GM23338 (cell line): ENCODE results near the gene HCN2. TPM values are rescaled to one million over a fixed set of nuclear protein-coding genes. Genes with fewer than 3 reads are reported as not detected.

ENCODE experiments used
- ATAC-seq: fragments of 200-7000 bp; cut with Tn5 transposase; 3 replicates; pipeline ENCODE4 v1.9.1; 2020
- DNase-seq: peaks from one replicate; pipeline ENCODE4 v3.0.0-alpha.2; 2015; ENCODE audit warnings: low spot score
- H2AFZ ChIP-seq: fragments of 200-600 bp; sonication (generic); 2 replicates; pipeline ENCODE4 v1.8.0; 2016; ENCODE audit warnings: antibody characterized with exemption, mild to moderate bottlenecking, moderate library complexity
- H3F3A ChIP-seq: fragments of 200-600 bp; sonication (generic); replicated peaks from 2 replicates; pipeline ENCODE4 v1.8.0; 2017; ENCODE audit warnings: antibody characterized with exemption, mixed run types, low read depth
- H3K27ac ChIP-seq: fragments of 200-600 bp; sonication (generic); 2 replicates; pipeline ENCODE4 v1.6.1; 2016; ENCODE audit warnings: low read depth
- H3K27me3 ChIP-seq: fragments of 200-600 bp; sonication (generic); 2 replicates; pipeline ENCODE4 v1.8.0; 2016; ENCODE audit warnings: mild to moderate bottlenecking, mixed run types, moderate library complexity; ENCODE audit not compliant: insufficient read depth
- H3K36me3 ChIP-seq: fragments of 200-600 bp; sonication (generic); 2 replicates; pipeline ENCODE4 v1.8.0; 2016; ENCODE audit warnings: mild to moderate bottlenecking; ENCODE audit not compliant: insufficient read depth
- H3K4me1 ChIP-seq: fragments of 200-600 bp; sonication (generic); 2 replicates; pipeline ENCODE4 v1.8.0; 2016; ENCODE audit warnings: mild to moderate bottlenecking, moderate library complexity; ENCODE audit not compliant: insufficient read depth
- H3K4me2 ChIP-seq: fragments of 200-600 bp; sonication (generic); 2 replicates; pipeline ENCODE4 v1.7.1; 2017; ENCODE audit warnings: mixed run types
- H3K4me3 ChIP-seq: fragments of 200-600 bp; sonication (generic); 2 replicates; pipeline ENCODE4 v1.6.1; 2016; ENCODE audit warnings: mixed run types
- H3K79me2 ChIP-seq: fragments of 200-600 bp; sonication (generic); replicated peaks from 2 replicates; pipeline ENCODE4 v1.8.0; 2017; ENCODE audit warnings: mild to moderate bottlenecking; ENCODE audit not compliant: insufficient read depth
- H3K9me2 ChIP-seq: fragments of 200-600 bp; sonication (generic); 2 replicates; pipeline ENCODE4 v1.8.0; 2017; ENCODE audit not compliant: insufficient read depth
- H4K20me1 ChIP-seq: fragments of 200-600 bp; sonication (generic); replicated peaks from 2 replicates; pipeline ENCODE4 v1.8.0; 2017; ENCODE audit warnings: mild to moderate bottlenecking; ENCODE audit not compliant: insufficient read depth
- H3K27ac Mint-ChIP-seq: 2 replicates; pipeline ENCODE4 v1.8.0; 2020; ENCODE audit warnings: inconsistent platforms, mild to moderate bottlenecking, moderate library complexity, mixed read lengths
- H3K27me3 Mint-ChIP-seq: 3 replicates; pipeline ENCODE4 v1.8.0; 2022; ENCODE audit warnings: low read depth, mild to moderate bottlenecking, moderate library complexity, mixed read lengths, inconsistent platforms; ENCODE audit not compliant: insufficient read depth, poor library complexity
- H3K36me3 Mint-ChIP-seq: 3 replicates; pipeline ENCODE4 v1.8.0; 2021; ENCODE audit warnings: low read depth, mild to moderate bottlenecking, inconsistent platforms, moderate library complexity, mixed read lengths
- H3K4me1 Mint-ChIP-seq: 3 replicates; pipeline ENCODE4 v1.8.0; 2020; ENCODE audit warnings: mild to moderate bottlenecking, inconsistent platforms, mixed read lengths
- H3K4me3 Mint-ChIP-seq: 3 replicates; pipeline ENCODE4 v1.8.0; 2021; ENCODE audit warnings: moderate library complexity, mild to moderate bottlenecking, inconsistent platforms, mixed read lengths
- H3K9me3 Mint-ChIP-seq: 3 replicates; pipeline ENCODE4 v1.8.0; 2020; ENCODE audit warnings: moderate library complexity, mild to moderate bottlenecking, inconsistent platforms, mixed read lengths
- EZH2 ChIP-seq: fragments of 200-600 bp; sonication (generic); IDR thresholded peaks from one replicate; pipeline ENCODE4 v1.8.0; 2017; ENCODE audit warnings: antibody characterized with exemption, mild to moderate bottlenecking, low read depth; ENCODE audit not compliant: unreplicated experiment
- EZH2phosphoT487 ChIP-seq: fragments of 200-600 bp; sonication (generic); IDR thresholded peaks from one replicate; pipeline ENCODE4 v1.8.1; 2018; ENCODE audit warnings: antibody characterized with exemption; ENCODE audit not compliant: unreplicated experiment
- JUNB ChIP-seq: IDR thresholded peaks from one replicate; pipeline ENCODE4 v1.6.1; 2016; ENCODE audit warnings: antibody characterized with exemption; ENCODE audit not compliant: unreplicated experiment
- NANOG ChIP-seq: IDR thresholded peaks from 2 replicates; pipeline ENCODE4 v1.6.1; 2016; ENCODE audit warnings: antibody characterized with exemption, borderline replicate concordance
- POLR2AphosphoS5 ChIP-seq: IDR thresholded peaks from 2 replicates; pipeline ENCODE4 v1.6.1; 2016; ENCODE audit warnings: antibody characterized with exemption, low read depth
- STAT1 ChIP-seq: IDR thresholded peaks from one replicate; pipeline ENCODE4 v1.6.1; 2016; ENCODE audit warnings: antibody characterized with exemption; ENCODE audit not compliant: unreplicated experiment
- ZNF114 ChIP-seq: fragments of 250-450 bp; sonication (Bioruptor Pico); IDR thresholded peaks from 2 replicates; pipeline ENCODE4 v1.5.0; 2020; ENCODE audit warnings: mild to moderate bottlenecking, moderate library complexity
- ZNF462 ChIP-seq: fragments of 250-450 bp; sonication (Bioruptor Pico); IDR thresholded peaks from 2 replicates; pipeline ENCODE4 v1.5.0; 2020; ENCODE audit warnings: mild to moderate bottlenecking, moderate library complexity
- polyA plus RNA-seq: library from polyadenylated mRNA; unstranded; fragments of >200 nt; fragmentation: Nextera tagmentation; extraction: Ambion mirVana; gene quantifications from 2 replicates; pipeline ENCODE4 v1.2.1, GENCODE V29; 2016
- total RNA-seq: library from RNA; depleted of rRNA; stranded (reverse); fragments of >200 nt; shearing (Covaris generic); gene quantifications from 2 replicates; pipeline ENCODE4 v1.2.3, GENCODE V29; 2014
- TF ChIP-seq, protein P1 (sequence below), 2 experiments: fragments of 200-600 bp in 1 of 2; sonication (generic) in 1 of 2; conservative IDR thresholded peaks; 2 replicates each; pipeline versions ENCODE4 v1.5.1 to v1.6.1; 2016 to 2017; ENCODE audit warnings: antibody characterized with exemption in 2 of 2, low read depth in 2 of 2, mild to moderate bottlenecking in 2 of 2, moderate library complexity in 1 of 2
- TF ChIP-seq, protein P2 (sequence below): IDR thresholded peaks from 2 replicates; pipeline ENCODE4 v1.6.1; 2016; ENCODE audit warnings: antibody characterized with exemption

Gene HCN2
- total and polyA plus RNA-seq, 2 experiments from 2014 or later, result 0.06 to 2.9 TPM

DNA sequence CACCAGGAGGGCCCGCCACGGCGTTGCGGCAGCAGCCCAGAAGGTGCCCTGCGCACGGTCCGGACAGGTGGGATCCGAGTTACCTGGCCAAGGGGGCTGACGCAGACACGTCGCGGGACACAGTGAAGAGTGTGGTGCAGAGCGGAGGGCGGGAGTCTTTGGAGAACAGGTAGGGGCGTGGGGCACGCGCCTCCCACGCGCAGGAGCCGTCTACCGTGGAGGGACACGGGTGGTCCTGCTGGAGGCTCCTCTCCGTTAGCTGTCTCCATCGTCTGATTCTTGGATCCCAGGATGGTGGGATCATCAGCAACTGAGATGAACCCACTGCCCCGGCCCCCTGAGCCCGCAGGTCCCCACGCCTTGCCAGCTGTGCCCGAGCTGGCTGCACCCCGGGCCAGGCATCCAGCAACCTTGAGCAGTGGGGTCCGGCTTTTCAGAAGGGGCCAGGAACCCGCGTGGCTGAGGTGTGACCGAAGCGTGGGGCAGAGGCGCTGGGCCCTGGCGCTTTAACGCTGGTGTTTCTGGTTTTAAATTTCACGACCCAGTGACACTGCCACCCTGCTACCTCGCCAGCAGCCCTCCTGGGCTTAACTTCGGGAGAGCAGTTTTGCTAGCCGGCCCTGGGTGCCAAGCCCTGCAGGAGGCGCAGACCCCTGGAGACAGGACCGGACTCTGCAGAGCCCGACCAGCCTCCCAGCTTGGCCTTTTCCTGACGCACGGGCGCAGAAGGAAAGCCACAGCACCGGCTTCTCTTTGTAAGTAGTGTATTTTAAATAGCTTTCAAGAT, 57.3 kb downstream of the HCN2 start:
- TF ChIP-seq ZNF462 (no peak), STAT1 (no peak), EZH2phosphoT487 (no peak), EZH2 (no peak), ZNF114 (CRISPR knock-in tag) (no peak), JUNB (no peak), NANOG (no peak), POLR2AphosphoS5 (no peak)
- TF ChIP-seq, protein P1, sequence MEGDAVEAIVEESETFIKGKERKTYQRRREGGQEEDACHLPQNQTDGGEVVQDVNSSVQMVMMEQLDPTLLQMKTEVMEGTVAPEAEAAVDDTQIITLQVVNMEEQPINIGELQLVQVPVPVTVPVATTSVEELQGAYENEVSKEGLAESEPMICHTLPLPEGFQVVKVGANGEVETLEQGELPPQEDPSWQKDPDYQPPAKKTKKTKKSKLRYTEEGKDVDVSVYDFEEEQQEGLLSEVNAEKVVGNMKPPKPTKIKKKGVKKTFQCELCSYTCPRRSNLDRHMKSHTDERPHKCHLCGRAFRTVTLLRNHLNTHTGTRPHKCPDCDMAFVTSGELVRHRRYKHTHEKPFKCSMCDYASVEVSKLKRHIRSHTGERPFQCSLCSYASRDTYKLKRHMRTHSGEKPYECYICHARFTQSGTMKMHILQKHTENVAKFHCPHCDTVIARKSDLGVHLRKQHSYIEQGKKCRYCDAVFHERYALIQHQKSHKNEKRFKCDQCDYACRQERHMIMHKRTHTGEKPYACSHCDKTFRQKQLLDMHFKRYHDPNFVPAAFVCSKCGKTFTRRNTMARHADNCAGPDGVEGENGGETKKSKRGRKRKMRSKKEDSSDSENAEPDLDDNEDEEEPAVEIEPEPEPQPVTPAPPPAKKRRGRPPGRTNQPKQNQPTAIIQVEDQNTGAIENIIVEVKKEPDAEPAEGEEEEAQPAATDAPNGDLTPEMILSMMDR (conservative IDR thresholded peaks at IDR 0.05; ENCODE audit: low read depth in 2 of 2), result no peak
- TF ChIP-seq, protein P2, sequence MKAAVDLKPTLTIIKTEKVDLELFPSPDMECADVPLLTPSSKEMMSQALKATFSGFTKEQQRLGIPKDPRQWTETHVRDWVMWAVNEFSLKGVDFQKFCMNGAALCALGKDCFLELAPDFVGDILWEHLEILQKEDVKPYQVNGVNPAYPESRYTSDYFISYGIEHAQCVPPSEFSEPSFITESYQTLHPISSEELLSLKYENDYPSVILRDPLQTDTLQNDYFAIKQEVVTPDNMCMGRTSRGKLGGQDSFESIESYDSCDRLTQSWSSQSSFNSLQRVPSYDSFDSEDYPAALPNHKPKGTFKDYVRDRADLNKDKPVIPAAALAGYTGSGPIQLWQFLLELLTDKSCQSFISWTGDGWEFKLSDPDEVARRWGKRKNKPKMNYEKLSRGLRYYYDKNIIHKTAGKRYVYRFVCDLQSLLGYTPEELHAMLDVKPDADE, result no peak
- H3K4me3 Mint-ChIP-seq, result no peak overlapping the region
- no peaks in the 10 kb centered on the region for H3F3A ChIP-seq
- no peaks in the 10 kb centered on the region for H3K9me3 Mint-ChIP-seq
- H3K4me1 Mint-ChIP-seq, result no peaks in the 10 kb centered on the region
- no peaks in the 10 kb centered on the region for H3K9me2 ChIP-seq
- DNase-seq (no peak), ATAC-seq (no peak)
- no peak overlapping the region for H3K27ac ChIP-seq
- H3K4me1 ChIP-seq, result no peaks in the 10 kb centered on the region
- no peak overlapping the region for H2AFZ ChIP-seq
- no peaks in the 10 kb centered on the region; the same call in 1 of the 2 replicates for H4K20me1 ChIP-seq
- H3K4me3 ChIP-seq, result no peak overlapping the region
- peaks cover 11% of the 10 kb centered on the region for H3K27me3 Mint-ChIP-seq
- H3K79me2 ChIP-seq, result no peaks in the 10 kb centered on the region
- H3K27ac Mint-ChIP-seq, result no peak overlapping the region
- H3K36me3 Mint-ChIP-seq, result peaks cover 21% of the 10 kb centered on the region
- no peak overlapping the region for H3K4me2 ChIP-seq
- 0 out of 2 replicates have a peak, but pooled peaks cover 5% of the 10 kb centered on the region for H3K36me3 ChIP-seq
- H3K27me3 ChIP-seq, result no peaks in the 10 kb centered on the region
